ENCODE results near the gene ARCN1. TPM values are rescaled to one million over a fixed set of nuclear protein-coding genes. Genes with fewer than 3 reads are reported as not detected.

Gene ARCN1
- total RNA-seq, 1 donor from 2014 or later, result 161 TPM

DNA sequence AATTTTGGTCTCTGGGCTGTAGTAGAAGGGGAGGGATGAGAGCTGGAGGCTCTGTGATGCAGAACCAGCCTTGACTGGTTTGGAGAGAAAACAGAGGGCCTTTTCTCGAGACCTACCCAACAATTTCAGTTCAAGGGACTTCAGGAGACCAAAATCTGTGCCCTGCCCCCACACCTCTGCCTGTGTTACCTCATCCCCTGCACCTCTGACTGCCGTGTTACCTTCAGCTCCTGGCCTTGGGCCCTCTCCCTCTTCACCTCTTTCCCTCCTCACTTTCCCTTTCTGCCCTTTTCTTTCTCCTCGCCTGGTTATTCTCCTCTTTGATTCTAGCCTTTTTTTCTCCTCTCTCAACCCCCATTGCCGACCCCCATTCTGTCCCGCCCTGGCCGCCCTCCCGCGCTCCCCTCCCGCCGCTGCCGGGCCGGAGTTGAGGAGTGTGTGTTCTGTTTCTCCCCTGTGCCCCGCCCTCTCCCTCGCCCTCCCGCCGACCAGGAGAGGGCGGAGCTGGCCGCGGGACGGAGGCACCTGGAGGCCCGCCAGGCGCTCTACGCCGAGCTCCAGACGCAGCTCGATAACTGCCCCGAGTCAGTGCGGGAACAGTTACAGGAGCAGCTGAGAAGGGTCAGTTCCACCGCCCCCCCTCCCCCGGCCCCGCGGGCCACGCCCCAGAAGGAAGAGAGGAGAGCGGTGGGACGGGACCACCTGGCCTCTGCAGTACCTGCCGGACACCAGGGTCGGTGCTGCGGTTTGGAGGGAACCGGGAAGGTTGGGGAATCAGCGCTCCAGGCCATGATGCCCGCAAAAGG lies 62.4 kb downstream of the ARCN1 start:
- intact Hi-C loops (cut with micrococcal nuclease), result no loop called here

GRCh38 chr11:118635237-118635591 lies 63.0 kb downstream of the ARCN1 start:
- intact Hi-C loops (cut with micrococcal nuclease), result no loop called here

DNA sequence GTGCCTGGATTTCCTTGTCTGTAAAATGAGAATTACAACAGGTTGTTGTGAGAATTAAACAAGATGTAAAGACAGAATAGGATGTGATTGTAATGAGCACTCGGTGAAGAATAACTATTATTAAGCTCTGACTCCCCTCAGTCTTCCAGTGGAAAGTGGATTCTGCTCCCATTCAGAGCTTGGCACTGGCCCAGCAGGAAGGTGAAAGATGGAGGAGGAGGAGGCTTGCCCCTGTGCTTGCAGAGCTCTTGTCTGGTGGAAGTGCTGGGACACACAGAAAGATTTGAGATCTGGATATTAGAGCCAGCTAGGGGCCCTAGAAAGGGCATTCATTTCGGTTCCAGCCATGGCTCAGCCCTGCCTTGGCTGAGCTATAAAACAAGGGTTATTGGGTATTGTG lies 63.4 kb downstream of the ARCN1 start:
- intact Hi-C loops (cut with micrococcal nuclease), result no loop called here

GRCh38 chr11:118636569-118637290 lies 64.5 kb downstream of the ARCN1 start:
- intact Hi-C loops (cut with micrococcal nuclease), result no loop called here

DNA sequence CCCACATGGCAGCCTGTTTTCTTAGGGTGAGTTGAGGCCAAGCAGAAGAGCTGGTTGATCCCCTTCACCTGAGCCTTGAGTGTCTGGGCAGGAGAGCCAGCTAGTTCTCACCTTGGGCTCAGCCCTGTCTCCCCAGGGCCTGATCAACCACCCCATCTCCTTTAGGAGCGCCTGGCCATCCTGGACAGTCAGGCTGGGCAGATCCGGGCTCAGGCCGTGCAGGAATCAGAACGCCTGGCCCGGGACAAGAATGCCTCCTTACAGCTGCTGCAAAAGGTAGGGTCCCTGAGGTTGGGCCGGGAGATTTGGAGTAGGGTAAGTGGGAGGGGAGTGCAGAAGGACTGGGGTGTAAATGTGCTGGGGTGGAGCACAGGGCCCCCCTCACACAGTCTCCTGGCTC lies 66.5 kb downstream of the ARCN1 start:
- intact Hi-C loops (cut with micrococcal nuclease), result no loop called here

DNA sequence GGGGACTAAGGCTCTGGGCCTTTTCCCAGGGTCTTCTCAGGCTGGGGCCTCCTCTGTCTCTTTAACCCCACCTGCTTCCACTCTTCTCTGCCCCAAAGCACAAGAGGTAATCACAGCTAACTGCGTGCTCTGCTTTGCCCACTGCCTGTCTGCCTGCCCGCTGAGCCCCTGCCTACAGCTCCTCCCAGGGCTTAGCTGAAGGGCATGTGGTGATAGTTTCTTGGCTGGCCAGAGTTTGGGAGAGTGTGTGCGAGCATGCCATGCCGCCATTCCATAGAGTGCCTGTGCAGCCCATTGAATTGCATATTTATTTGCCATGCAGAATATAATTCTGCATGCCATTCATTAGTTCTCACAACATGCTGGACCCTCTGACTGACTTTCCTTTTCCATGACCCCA lies 67.7 kb downstream of the ARCN1 start:
- intact Hi-C loops (cut with micrococcal nuclease), result no loop called here

DNA sequence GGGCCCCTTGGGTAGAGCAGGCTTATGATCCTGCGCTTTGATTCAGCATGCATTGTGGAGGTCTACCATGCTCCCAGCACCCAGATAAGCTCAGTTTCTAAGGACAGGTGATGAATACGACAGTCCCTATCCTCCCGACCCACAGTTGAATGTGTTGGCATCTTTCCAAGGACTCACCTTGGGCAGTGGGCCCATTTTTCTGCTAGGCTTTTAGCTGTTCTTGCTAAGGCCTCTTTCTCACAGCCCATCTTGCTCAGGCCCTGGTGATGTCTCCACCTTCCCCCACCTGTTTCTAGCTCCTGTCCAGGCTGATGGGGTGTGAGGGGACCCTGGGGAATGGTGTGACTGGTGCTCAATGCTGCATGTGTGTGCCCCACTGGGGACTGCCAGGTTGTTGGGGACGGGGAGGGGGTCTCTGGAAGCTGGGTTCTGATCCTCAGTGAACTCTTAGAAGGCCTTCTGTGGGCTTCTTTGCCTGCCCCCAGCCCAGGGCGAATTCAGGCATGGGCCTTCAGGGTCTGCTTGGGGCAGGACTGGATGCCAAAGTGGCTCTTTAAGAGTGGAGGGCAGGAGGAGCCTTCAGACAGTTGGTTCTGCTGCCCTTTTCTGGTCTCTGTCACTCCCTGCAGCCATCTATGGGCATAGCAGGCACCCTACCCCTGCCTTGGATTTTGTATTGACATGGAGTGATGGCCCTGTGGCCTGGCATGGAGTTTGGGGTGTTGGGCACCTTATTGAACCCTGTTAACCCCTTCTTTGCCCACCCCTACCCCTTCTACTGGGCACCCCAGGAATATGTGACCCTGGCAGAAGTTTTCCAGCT lies 68.3 kb downstream of the ARCN1 start:
- intact Hi-C loops (cut with micrococcal nuclease), result no loop called here

GRCh38 chr11:118641397-118642019 lies 69.3 kb downstream of the ARCN1 start:
- intact Hi-C loops (cut with micrococcal nuclease), result no loop called here

DNA sequence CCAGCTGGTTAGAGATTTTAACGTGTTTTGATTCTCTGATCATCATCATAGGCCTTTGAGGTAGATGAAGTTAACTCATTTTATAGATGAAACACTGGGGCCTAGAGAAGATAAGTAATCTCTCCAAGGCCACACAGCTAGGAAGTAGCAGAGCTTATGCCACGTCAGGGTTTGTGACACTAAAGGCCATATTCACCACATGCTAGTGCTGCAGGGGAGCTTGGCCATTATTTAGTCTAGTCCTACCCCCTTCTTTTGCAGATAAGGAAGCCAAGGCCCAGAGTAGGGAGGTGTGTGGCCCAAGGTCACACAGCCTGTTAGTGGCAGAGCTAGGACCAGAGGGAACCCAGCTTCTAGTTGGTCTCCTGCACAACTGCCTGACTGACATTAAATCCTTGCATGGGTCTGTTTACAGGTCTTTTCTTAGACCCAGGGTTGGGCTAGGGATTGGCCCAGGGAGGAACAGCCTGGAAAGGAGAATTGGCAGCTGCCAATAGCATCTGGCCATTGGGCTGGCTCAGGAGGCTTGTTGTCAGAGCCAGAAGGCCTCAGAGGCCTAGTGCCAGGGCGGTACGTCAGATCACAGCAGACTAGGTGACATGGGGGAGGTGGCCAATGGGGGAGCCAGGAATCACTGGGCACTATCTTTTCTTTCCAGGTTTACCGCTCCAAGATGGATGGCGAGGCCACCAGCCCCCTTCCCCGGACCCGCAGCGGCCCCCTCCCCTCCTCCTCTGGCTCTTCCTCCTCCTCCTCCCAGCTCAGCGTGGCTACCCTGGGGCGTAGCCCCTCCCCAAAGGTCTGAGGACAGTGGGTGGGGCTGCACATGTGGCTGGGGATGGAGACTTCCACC lies 71.2 kb downstream of the ARCN1 start:
- intact Hi-C loops (cut with micrococcal nuclease), result no loop called here

DNA sequence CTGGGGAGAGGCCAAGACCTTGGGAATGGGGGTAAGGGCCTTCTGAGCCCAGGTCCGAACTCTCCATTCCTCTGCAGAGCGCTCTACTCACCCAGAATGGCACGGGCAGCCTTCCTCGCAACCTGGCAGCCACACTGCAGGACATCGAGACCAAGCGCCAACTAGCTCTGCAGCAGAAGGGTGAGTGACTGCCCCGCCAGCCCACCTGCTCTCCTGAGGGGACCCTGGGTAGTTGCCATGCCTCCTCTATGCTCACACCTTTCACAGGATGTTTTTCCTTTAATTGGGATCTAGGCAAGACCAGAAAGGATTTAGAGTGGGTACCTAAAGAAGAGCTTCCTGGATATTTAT lies 71.8 kb downstream of the ARCN1 start:
- intact Hi-C loops (cut with micrococcal nuclease), result no loop called here

DNA sequence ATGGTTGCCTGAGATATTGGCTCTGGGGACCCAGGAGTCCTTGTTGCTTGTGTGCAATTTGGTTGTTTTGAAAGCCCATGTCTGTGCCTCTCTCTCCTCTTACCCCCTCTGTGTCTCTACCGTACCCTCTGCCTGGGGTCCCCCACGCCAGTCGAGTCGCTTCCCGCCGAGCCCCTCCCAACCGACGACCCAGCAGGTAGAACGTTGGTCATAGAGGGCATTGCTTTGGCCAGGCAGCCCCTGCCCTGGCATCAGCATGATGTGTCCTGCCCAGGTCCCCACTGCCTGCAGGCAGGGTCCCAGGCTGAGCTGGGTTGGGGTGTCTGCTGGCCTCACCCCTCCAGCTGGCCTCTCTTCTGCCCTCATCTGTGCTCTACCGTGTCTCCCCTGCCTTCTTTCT lies 72.3 kb downstream of the ARCN1 start:
- intact Hi-C loops (cut with micrococcal nuclease), result no loop called here

DNA sequence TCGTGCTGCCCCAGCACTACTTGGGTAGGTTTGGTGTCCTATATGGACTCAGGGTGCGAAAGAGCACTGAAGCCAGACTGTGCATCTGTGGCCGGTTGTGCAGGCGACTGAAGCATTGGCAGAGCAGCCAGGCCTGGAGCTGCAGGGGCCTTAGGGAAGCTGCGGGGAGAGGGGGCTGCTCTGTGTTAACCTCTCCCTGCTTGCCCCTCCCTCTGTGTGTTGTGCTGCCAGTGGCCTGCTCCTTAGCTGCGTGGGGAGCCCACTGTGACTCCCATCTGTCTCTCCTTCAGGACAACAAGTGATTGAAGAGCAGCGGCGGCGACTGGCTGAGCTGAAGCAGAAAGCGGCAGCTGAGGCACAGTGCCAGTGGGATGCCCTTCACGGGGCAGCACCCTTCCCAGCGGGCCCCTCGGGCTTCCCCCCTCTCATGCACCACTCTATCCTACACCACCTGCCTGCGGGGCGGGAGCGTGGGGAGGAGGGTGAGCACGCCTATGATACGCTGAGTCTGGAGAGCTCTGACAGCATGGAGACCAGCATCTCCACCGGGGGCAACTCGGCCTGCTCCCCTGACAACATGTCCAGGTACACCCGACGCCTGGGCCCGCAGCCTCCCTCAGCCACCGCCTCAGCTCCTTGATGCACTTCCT lies 73.0 kb downstream of the ARCN1 start:
- intact Hi-C loops (cut with micrococcal nuclease), result no loop called here

DNA sequence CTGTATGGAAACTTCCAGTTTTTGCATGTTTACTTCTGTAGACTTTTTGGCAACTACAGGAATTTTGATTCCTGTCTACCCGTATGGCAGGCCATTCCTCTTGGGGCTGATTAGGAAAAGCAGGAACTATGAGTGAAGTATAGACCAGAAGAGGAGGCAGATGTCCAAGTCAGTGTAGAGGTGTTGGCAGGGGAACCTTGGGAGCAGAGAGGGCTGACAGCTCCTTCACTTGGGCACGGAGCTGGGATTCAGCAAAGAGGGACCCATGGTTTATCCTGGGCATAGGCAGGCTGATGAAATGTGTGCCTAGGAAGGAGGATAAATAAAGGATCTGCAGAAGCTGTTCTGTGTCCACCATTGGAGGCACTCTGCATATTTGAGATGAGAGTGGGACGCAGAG lies 74.2 kb downstream of the ARCN1 start:
- intact Hi-C loops (cut with micrococcal nuclease), result no loop called here

DNA sequence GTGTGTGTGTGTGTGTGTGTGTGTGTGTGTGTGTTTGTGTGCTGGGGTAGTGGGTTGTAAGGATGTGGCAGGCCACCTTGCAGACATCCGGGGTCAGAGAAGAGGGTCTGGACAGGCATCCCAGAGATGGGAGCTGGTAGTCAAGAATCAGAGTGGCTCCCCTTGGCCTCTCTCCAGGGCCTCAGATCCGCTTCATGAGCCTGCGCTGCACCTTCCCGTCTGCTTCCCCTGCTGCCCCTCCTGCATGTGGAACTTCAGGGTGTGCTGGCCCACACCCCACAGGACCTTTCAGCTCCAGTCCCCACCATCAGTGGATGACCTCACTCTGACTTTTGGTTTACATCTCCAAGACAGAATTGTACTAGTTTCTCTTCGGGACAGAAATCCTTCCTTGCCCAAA lies 76.1 kb downstream of the ARCN1 start:
- intact Hi-C loops (cut with micrococcal nuclease), result no loop called here

DNA sequence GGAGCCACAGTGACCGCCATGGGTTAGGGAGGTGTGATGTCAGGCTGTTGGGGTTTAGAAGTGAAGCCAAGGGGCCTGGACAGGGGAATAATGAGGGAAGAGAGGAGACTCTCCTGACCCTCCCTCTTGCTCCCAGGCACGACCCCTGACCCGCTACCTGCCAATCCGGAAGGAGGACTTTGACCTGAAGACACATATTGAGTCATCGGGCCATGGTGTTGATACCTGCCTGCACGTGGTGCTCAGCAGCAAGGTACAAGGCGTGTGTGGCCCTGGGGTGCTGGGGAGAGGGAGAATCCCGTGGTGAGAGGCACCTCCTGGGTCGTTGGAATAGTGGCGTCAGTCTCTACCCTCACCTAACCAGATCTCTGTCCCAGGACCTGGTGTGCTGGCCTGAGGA lies 77.7 kb downstream of the ARCN1 start:
- intact Hi-C loops (cut with micrococcal nuclease), result no loop called here

- intact Hi-C loops (cut with micrococcal nuclease), result no loop called here
Observed at GRCh38 chr11:118650366-118650765, 78.2 kb downstream of the ARCN1 start.

- intact Hi-C loops (cut with micrococcal nuclease), result no loop called here
Observed at GRCh38 chr11:118651820-118652219, 79.6 kb downstream of the ARCN1 start.

Data from T-helper 1 cell treated with Interleukin-12 subunit alpha and Interleukin-12 subunit beta and Interleukin-4 antibody, amounts not matched to agents 30 ng/mL and 1 ng/mL, for 36 hours (primary cell).